Right lobe of liver (tissue), 6 donors: Measurements from ENCODE around the gene GJB2. TPM values are rescaled to one million over a fixed set of nuclear protein-coding genes. Genes with fewer than 3 reads are reported as not detected.
A peak's percentile ranks its signal among the peaks of the same experiment; 100 is the strongest.

Source experiments
- ATAC-seq, 4 donors: fragments of 200-7000 bp; cut with Tn5 transposase; one replicate each; pipeline ENCODE4 v1.9.1; 2020; ENCODE audit warnings: mild to moderate bottlenecking in 4 of 4, moderate library complexity in 4 of 4
- DNase-seq, 3 donors: peaks; one replicate each; pipeline ENCODE4 v3.0.0-alpha.2; 2020
- H3K27ac ChIP-seq, 3 donors: fragments of 200-600 bp; one replicate each; pipeline ENCODE4 v1.8.0; 2022
- H3K27me3 ChIP-seq, 2 donors: fragments of 200-600 bp; one replicate each; pipeline ENCODE4 v1.8.0; 2022
- H3K36me3 ChIP-seq, 4 donors: fragments of 200-600 bp; sonication (generic) in 1 of 4; one replicate each; pipeline versions ENCODE4 v1.5.1 to v1.8.0; 2017 to 2022; ENCODE audit warnings: control low read depth in 1 of 4
- H3K4me1 ChIP-seq, 4 donors: fragments of 200-600 bp; sonication (generic) in 1 of 4; one replicate each; pipeline versions ENCODE4 v1.5.1 to v1.8.0; 2017 to 2022; ENCODE audit warnings: control low read depth in 1 of 4
- H3K4me3 ChIP-seq, 3 donors: fragments of 200-600 bp; one replicate each; pipeline ENCODE4 v1.8.0; 2022
- H3K9me3 ChIP-seq, 4 donors: fragments of 200-600 bp; sonication (generic) in 1 of 4; one replicate each; pipeline versions ENCODE4 v1.5.1 to v1.8.0; 2017 to 2022; ENCODE audit warnings: control low read depth in 1 of 4
- CTCF ChIP-seq, 4 donors: fragments of 200-600 bp in 3 of 4; fragments of 450-650 bp in 1 of 4; IDR thresholded peaks; one replicate each; pipeline versions ENCODE4 v1.5.1 to v1.8.0; 2016 to 2022; ENCODE audit warnings: antibody characterized with exemption in 4 of 4, mild to moderate bottlenecking in 2 of 4
- POLR2A ChIP-seq: fragments of 450-650 bp; IDR thresholded peaks from one replicate; pipeline ENCODE4 v1.6.1; 2017; ENCODE audit warnings: antibody characterized with exemption, mild to moderate bottlenecking
- WGBS: methylation state at CpG from one replicate; pipeline ENCODE4 v1.1.6; 2018; ENCODE audit warnings: low coverage, low lambda C conversion rate; ENCODE audit not compliant: insufficient coverage; ENCODE audit errors: missing lambda C conversion rate; 5-methylcytosine and 5-hydroxymethylcytosine counted together
- intact Hi-C, 2 donors: fragments of 100-400 bp; cut with DNase I; formaldehyde crosslinking; loops; one replicate each; pipeline versions ENCODE4 v1.11.2 to v1.14.1; 2022
- total RNA-seq, 6 experiments: library from RNA; depleted of rRNA in 2 of 6; stranded (reverse); fragments of >200 nt in 2 of 6; fragmentation: NEBNext Ultra II Directional in 3 of 6; extraction: Animal tissue kit (Norgen Biotek cat#: 25700) in 3 of 6; gene quantifications; one replicate each; pipeline versions ENCODE4 v1.1.0 to v1.2.4, GENCODE V29; 2016 to 2023
- donor health status: DM: no; HTN: yes; CAD: no.
- donor health status: DM: no; HTN: no; CAD: no.
- donor health status: DM: no; HTN: no; CAD: no.
- donor health status: DM: no; HTN: yes; CAD: no.
- donor health status: DM: no; HTN: yes; CAD: no.

The GJB2 gene
- total RNA-seq, 6 experiments from 2014 or later: 21.8 to 40.0 (median 30.0) TPM

- H3K4me1 ChIP-seq: peaks cover 0 to 36% (median 11%) of the 10 kb centered on the region in 4 donors
- H3K9me3 ChIP-seq: no peaks in the 10 kb centered on the region
- intact Hi-C loops: loop anchor here in 1 of 2 donors (10.0 kb wide), 1 partner anchor 279 kb away; no protein-coding TSS in a partner anchor
- H3K27ac ChIP-seq: no peak overlapping the region
- DNase-seq: no peak
- H3K27me3 ChIP-seq: no peaks in the 10 kb centered on the region
- WGBS: 73% methylated on average over 8 of the region's 8 CpGs
- no peak for ATAC-seq
- H3K36me3 ChIP-seq: no peaks in the 10 kb centered on the region
- H3K4me3 ChIP-seq: no peak overlapping the region
- TF ChIP-seq CTCF (IDR thresholded peaks at IDR 0.05): no peak
- no peak for TF ChIP-seq POLR2A
These were observed 3.1 kb upstream of the GJB2 start for GRCh38 chr13:20195801-20196200.

- H3K4me3 ChIP-seq: no peak overlapping the region
- no peaks in the 10 kb centered on the region for H3K9me3 ChIP-seq
- 27% methylated on average over 15 of the region's 27 CpGs for WGBS
- DNase-seq: no peak
- peaks cover 0 to under 1% (median 0%) of the 10 kb centered on the region in 4 donors for H3K36me3 ChIP-seq
- H3K4me1 ChIP-seq: peaks cover 0 to 49% (median 19%) of the 10 kb centered on the region in 4 donors
- no peak for TF ChIP-seq POLR2A
- no peak for TF ChIP-seq CTCF (IDR thresholded peaks at IDR 0.05)
- no peak for ATAC-seq
- no peaks in the 10 kb centered on the region for H3K27me3 ChIP-seq
- intact Hi-C loops: loop anchor here in 1 of 2 donors (10.0 kb wide), 1 partner anchor 281 kb away; no protein-coding TSS in a partner anchor
- no peak overlapping the region for H3K27ac ChIP-seq
These were observed 1.3 kb upstream of the GJB2 start for GRCh38 chr13:20193907-20194631.

DNA sequence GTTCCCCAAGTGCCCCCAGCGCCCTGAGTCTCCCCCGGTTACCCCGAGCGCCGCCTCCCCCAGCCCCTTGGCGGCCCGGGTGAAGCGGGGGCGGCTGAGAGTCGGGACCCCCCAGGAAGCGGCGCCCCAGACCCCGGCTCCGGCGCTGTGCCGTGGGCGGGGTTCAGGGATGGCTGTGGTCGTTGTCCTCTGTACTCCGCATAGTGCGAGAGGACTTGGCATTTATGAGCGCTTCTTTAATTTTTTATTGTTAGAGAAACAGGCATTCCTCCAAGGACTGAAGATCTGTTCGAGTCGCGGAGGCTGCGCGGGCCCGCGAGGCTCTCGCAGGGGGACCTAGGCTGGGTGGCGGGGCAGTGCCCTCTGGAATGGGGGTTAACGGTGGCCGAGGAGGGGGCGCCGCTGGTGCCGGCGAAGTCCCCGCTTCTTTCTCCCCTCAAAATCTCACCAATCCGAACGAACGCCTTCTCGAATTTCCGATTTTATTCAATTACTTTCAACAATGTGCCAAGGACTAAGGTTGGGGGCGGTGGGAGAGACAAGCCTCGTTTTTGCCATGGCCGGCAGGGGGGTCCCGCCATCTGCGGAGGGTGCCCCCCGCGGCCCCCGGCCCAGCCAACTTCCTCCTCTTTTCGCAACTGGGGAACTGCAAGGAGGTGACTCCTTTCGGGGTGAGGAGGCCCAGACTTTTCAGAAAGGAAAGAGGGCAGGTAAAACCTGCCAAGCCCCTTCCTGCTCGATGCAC is 596 bp upstream of the GJB2 start:
- Histone ChIP-seq H3K4me1 (peaks cover 0 to 47% (median 21%) of the 10 kb centered on the region in 4 donors), H3K27me3 (no peaks in the 10 kb centered on the region)
- intact Hi-C loops: loop anchor here in 1 of 2 donors (10.0 kb wide), 1 partner anchor 281 kb away; no protein-coding TSS in a partner anchor

More for the DNA sequence above, 596 bp upstream of the GJB2 start:
- Histone ChIP-seq H3K27ac (no peak overlapping the region), H3K36me3 (peaks cover 0 to 7% (median 0%) of the 10 kb centered on the region in 4 donors), H3K9me3 (no peaks in the 10 kb centered on the region), H3K4me3 (peak overlapping the region; percentile 64 to 70 (median 68))
- 2% methylated on average over 16 of the region's 53 CpGs for WGBS
- ATAC-seq: peak in 3 of 4 donors; percentile 2 to 9 (median 4)
- no peak for DNase-seq
- no peak for TF ChIP-seq POLR2A
- no peak for TF ChIP-seq CTCF (IDR thresholded peaks at IDR 0.05)
